Left forelimb (tissue), 1 donor: ENCODE measurements around the gene TNS1.

ENCODE experiments used
- DNase-seq: peaks from one replicate; pipeline ENCODE4 v3.0.0-alpha.2; 2018; ENCODE audit warnings: low spot score

Gene TNS1

DNA sequence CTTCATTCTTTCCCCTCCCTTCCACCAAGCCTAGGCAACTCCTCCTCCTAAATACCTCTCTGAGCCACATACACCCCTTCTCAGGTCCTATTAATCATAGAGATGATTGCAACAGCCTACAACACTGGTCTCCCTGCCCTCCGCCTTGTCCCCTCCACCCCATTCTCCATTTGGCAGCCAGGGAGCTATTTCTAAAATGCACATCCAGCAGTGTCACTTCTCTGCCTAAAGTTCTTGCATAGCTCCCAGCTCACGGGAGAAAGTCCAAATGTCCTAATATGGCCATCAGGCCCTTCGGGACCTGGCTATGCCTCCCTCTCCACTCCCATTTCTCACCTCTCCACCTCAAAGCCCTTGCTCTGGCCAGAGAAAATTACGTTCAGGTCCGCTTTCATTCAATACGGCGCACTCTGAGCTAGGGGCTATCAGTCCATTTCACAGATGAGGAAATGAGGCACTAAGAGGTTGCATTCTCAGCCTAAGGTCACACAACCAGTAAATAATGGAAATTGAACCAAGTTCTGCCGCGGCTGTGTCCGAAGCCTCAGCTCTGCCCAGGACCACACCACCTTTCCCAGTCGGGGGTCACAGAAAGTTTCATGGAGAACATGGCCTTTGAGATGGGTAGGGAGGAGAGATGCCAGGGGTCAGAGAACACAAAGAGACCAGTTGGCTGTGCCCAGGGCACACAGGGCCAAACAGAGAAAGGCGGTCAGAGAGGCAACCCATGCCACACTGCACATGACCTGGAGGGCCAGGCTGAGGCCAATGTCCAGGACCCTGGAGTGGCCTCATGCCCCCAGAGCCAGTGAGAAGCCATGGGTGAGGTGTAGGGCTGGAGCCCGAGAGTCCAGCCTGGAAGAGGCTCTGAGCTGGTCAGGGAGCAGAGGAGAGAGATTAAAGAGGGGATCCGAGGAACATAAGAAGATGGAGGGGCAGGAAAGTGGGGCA, 72.8 kb downstream of the TNS1 start:
- no peak for DNase-seq

DNA sequence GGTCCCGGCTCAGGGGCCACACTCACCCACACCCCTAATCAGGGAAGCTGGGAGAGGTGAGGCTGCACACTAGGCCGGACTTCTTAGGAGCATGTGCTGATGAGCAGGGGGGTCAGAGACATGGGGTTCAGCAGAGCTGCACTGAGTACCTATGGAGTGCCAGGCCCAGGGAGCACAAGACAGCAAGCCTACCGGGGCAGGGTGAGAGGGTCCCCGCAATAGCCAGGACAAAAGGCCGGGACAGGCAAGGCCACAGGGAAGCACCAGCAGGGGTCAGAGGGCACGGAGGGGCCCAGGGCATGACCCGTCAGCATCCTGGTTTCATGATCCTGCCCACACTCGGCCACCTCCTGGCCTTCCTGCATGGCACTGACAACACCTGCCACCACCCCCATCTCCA, 73.5 kb downstream of the TNS1 start:
- DNase-seq: no peak

DNA sequence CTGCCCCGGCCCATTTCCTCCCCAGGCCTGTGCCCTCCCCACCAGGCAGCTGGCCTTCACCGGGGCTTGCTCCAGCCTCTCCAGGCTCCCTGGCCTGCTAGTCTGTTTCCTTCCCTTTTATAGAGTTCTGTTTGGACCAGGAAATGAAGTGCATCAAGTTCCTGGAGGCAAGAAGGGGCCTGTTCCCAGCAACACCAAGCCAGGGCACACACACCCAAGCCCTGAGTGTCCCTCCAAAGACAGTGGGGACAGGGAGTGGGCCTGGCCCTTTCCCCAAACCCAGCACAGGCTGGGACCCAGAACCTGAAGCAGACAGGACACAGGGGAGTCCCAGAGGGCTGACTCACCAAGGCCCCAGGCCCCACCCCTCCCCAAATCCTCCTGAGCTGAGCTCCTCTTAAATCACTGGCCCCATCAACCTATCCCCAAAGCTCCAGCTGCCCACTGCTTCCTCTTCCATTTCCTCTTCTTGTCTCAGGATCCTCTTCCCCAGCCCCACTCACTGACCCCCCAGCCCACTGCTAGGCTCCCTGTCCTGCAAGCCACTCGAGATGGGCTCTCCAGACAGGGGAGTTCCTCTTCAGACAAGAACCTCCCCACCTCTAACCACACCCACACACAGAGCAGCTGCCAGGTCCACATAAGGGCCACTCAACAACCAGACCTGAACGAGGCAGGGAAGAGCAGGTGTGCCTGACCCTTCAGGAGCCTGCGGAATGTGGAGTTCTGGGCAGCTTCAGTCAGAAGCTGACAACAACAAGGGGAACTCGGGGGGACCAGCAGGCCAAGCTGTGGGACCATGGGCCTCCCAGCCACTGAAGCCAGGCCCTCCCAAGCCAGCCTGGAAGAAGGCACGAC, 74.2 kb downstream of the TNS1 start:
- no peak for DNase-seq

- DNase-seq: no peak
These were observed 75.0 kb downstream of the TNS1 start for GRCh38 chr2:217927601-217928323.

DNA sequence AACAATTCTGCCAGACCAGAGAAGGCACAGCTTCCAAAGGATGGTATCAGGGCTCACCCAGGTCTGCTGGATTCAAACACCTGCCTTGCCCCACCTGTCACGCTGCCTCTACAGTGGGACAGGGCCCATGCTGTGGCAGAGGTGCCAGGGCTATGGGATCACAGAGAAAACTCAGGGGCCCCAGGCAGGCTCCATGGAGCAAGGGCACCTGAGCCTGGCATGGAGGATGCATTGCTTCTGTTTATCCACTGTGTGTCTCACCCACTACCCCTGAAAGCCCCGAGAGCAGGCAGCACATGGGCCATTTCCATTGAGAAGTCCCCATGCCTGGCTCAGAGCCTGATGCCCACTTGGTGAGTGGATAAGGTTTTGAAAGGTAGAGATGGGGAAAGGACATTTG, 76.0 kb downstream of the TNS1 start:
- no peak for DNase-seq

DNA sequence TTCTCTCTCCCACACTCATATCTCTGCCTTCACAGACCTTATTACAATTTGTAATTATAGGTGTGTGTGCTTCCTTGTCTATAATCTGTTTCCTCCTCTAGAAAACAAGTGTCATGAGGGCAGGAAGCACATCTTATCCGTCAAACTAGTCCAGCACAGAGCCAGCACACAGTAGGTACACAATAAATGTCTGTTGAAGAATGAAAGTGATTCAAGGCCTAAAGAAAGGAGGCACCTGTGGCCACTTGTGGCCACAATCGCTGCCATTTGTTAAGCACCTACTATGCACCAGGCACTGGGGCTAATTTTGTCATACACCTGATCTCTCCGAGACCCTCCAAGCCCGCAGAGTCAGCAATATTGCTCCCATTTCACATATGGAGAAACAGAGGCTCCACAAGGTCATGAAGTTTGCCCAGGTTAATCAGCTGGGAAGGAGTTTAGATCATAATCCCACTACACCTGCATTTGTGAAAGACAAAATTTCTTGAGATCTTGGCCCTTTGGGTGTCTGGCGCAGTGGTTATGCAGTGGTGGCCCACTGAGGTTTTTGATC, 78.4 kb downstream of the TNS1 start:
- no peak for DNase-seq

DNA sequence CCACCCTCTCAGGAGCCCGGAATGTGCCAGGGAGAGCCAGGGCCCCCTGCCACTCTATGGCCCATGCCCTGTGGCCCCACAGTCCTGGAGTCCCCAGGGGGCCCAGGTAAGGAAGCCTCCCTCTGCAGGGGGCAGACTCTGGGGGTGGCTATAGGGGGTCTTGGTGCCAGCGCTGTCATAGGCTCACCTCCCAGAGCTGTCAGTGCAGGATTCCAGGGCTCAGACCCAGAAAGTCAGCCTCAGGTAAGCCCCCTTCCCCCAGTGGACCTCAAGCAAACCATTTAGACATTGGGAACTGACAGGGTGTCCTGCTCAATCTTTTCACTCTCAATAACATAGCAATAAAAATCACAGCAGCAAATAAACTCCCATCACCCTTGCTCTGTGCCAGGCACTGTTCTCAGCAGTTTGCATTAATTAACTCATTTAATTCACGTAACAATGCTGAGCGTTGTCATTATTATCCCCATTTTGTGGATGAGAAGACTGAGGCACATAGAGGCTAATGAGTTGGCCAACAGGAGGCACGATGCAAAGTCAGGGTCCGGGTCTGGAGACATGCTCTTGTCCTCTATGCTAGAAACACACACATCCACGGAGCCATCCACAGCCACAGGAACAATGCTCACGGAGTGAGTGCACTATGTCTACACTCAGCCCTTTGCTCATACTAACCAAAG, 79.6 kb downstream of the TNS1 start:
- DNase-seq: no peak

GRCh38 chr2:217922101-217923006, 80.4 kb downstream of the TNS1 start:
- no peak for DNase-seq

DNA sequence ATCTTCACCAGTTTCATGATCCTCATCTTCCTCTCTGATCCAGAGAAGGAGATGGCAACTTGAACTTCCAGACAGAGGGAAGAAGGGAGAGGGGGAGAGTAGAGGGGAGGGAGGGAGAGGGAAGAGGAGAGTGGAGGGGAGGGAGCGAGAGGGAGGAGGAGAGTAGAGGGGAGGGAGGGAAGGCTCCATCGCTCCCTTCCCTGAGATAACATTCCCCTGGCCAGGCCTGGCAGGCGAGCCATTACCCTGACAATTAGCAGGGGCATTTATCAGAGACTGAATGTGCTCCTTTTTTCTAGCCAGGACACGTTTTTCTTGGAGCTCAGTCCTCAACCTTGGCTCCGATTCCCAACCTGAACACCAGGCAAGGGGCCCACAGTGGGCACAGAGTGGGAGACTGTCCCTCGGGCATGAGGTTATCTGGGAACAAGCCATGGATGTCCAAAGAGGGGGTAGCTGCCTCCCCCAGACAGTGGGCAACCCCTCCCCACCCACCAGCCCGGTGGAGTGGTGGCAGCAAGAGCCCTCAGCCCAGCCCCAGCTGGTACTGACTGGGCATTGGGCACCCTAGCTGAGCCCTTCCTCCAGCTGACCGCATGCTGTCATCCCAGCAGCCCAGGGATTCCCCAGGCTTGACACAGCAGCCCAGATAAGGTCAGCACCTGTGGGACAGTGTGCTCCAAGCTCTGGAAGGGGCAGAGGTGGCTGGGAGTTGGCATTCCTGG, 81.8 kb downstream of the TNS1 start:
- no peak for DNase-seq

DNA sequence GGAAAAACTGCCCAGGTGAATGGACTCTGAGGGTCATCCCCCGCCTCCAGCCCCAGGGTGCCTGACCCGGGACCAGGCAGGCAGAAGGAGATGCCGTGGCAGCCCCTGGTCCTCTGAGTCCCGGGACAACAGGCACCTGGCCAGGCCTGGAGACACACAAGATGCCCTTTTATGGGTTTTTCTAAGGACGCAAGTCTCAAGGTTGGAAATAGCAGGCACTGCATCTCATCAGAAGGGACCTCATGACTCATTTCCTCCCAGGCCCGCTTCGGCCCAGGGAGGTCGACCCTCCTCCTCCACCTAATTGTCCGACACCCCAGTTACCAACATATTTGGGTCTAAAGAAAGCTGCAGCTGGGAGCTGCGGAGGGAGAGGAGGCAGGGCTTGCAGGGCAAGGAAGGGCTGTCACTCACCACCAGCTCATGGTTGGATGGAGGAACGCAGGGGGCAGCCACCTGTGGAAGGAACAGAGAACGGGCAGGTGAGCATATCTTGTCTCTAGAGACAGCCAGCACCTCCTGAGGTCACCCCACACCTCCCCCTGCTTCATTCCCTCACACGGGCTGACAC, 82.9 kb downstream of the TNS1 start:
- DNase-seq: no peak

GRCh38 chr2:217919204-217919603, 83.6 kb downstream of the TNS1 start:
- DNase-seq: no peak

- no peak for DNase-seq
These were observed 84.3 kb downstream of the TNS1 start for GRCh38 chr2:217918308-217919024.

- no peak for DNase-seq
These were observed 86.1 kb downstream of the TNS1 start for GRCh38 chr2:217916504-217917254.

DNA sequence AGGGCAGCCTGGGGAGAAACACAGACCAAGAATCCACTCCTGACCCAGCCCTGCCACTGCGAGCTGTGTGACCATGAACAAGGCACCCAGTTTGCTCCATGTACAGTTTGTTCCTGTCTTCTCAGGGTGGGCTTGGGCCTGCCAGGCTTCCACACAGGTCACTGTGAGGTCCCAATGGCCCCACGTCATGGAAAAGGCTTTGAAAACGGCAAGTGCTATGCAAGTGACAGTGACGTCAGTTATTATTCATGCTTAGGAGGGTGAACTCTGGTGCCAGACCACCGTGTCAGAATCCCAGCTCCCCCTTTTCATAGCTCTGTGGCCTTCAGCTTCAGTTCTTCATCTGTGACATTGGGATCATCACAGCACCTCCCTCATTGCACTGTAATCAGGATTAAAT, 87.1 kb downstream of the TNS1 start:
- DNase-seq: no peak

- DNase-seq: no peak
These were observed 87.9 kb downstream of the TNS1 start for GRCh38 chr2:217914878-217915277.

DNA sequence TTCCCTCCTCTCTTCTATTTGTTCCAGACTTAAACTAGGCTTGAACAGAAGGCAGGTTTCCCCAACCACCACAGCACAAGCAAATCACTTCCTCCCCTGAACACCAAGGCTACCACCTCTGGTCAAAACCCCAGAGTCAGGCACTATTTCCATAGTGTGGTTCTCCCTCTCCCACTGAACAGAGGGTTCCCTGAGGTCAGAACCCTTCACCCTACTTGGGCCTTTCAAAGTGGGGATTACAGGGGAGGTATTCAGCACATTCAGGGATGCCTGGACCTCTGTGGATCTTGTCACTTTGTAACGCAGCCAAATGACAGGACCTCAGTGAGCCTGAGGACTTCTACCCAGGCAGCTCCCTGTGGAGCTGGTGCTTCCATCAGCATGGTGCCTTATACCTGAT, 88.7 kb downstream of the TNS1 start:
- DNase-seq: no peak

- DNase-seq: no peak
These were observed 89.4 kb downstream of the TNS1 start for GRCh38 chr2:217913436-217913835.
